Loucy (cell line): Measurements from ENCODE around the gene NLGN1.

ENCODE experiments used
- H2AFZ ChIP-seq: fragments of 200-600 bp; sonication (generic); 2 replicates; pipeline ENCODE4 v1.6.0; 2016; ENCODE audit warnings: antibody characterized with exemption, mild to moderate bottlenecking, low read length, moderate library complexity
- H3F3A ChIP-seq: fragments of 200-600 bp; 2 replicates; pipeline ENCODE4 v1.6.0; 2016; ENCODE audit warnings: antibody characterized with exemption, low read depth, mild to moderate bottlenecking
- H3K27me3 ChIP-seq: fragments of 200-600 bp; sonication (generic); 2 replicates; pipeline ENCODE4 v1.6.1; 2014; ENCODE audit warnings: low read length, mild to moderate bottlenecking; ENCODE audit not compliant: insufficient read depth, poor library complexity, severe bottlenecking
- H3K36me3 ChIP-seq: fragments of 200-600 bp; sonication (generic); 2 replicates; pipeline ENCODE4 v1.6.1; 2016; ENCODE audit warnings: low read length; ENCODE audit not compliant: insufficient read depth
- H3K4me1 ChIP-seq: fragments of 200-600 bp; sonication (generic); 2 replicates; pipeline ENCODE4 v1.5.1; 2014; ENCODE audit warnings: low read length, mild to moderate bottlenecking; ENCODE audit not compliant: insufficient read depth, poor library complexity, severe bottlenecking
- H3K4me2 ChIP-seq: fragments of 200-600 bp; sonication (generic); 2 replicates; pipeline ENCODE4 v1.6.0; 2014; ENCODE audit warnings: antibody characterized with exemption, low read length, low read depth, mild to moderate bottlenecking; ENCODE audit not compliant: poor library complexity, severe bottlenecking
- H3K4me3 ChIP-seq: fragments of 200-600 bp; sonication (generic); 2 replicates; pipeline ENCODE4 v1.5.1; 2014; ENCODE audit warnings: low read length, mild to moderate bottlenecking, mixed read lengths; ENCODE audit not compliant: poor library complexity, severe bottlenecking
- H3K79me2 ChIP-seq: fragments of 200-600 bp; sonication (generic); 2 replicates; pipeline ENCODE4 v1.6.1; 2014; ENCODE audit warnings: low read length; ENCODE audit not compliant: insufficient read depth
- H3K9ac ChIP-seq: fragments of 200-600 bp; sonication (generic); 2 replicates; pipeline ENCODE4 v1.6.0; 2014; ENCODE audit warnings: mild to moderate bottlenecking, low read depth, low read length, moderate library complexity; ENCODE audit not compliant: poor library complexity, severe bottlenecking
- H3K9me2 ChIP-seq: fragments of 200-600 bp; sonication (generic); replicated peaks from 2 replicates; pipeline ENCODE4 v1.6.1; 2016; ENCODE audit warnings: low read depth, low read length, mixed read lengths
- H3K9me3 ChIP-seq: fragments of 200-600 bp; sonication (generic); 2 replicates; pipeline ENCODE4 v1.6.1; 2014; ENCODE audit warnings: mild to moderate bottlenecking, antibody characterized with exemption, low read length, low read depth; ENCODE audit not compliant: insufficient read depth
- H4K20me1 ChIP-seq: fragments of 200-600 bp; sonication (generic); 2 replicates; pipeline ENCODE4 v1.6.0; 2014; ENCODE audit warnings: antibody characterized with exemption, low read length, mild to moderate bottlenecking; ENCODE audit not compliant: insufficient read depth, poor library complexity, severe bottlenecking
- EZH2phosphoT487 ChIP-seq: fragments of 200-600 bp; IDR thresholded peaks from 2 replicates; pipeline ENCODE4 v1.6.1; 2018; ENCODE audit warnings: antibody characterized with exemption, mild to moderate bottlenecking, moderate library complexity, borderline replicate concordance
- TF ChIP-seq, protein P1 (sequence below): fragments of 200-600 bp; sonication (generic); conservative IDR thresholded peaks from 2 replicates; pipeline ENCODE4 v1.5.1; 2014; ENCODE audit warnings: mild to moderate bottlenecking, antibody characterized with exemption, low read length

The NLGN1 gene

DNA sequence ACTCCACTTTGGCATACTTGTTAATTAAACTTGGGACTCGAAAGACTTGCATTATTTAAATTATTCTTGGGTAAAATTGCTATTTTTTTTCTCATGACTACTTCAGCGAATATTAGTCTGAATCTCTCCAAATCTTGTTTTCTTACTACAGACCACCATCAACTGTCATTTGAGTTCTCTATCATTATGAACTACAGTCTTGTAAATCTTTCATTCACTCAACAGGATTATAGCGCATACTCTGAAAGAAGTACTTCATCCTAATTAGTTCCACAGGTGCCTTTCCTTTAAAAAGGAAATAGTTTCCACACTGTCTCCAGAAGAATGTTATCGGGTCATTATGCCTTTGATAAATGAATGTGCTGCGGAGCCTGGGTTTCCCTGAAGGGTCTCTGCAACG lies 149.5 kb downstream of the NLGN1 start:
- H3K79me2 ChIP-seq = no peaks in the 10 kb centered on the region
- H4K20me1 ChIP-seq = no peaks in the 10 kb centered on the region
- no peaks in the 10 kb centered on the region for H3K36me3 ChIP-seq
- no peak overlapping the region for H3K9ac ChIP-seq
- H3K4me1 ChIP-seq = no peaks in the 10 kb centered on the region
- H3K9me3 ChIP-seq = no peaks in the 10 kb centered on the region
- H3K27me3 ChIP-seq = no peaks in the 10 kb centered on the region
- no peak for TF ChIP-seq EZH2phosphoT487
- TF ChIP-seq, protein P1, sequence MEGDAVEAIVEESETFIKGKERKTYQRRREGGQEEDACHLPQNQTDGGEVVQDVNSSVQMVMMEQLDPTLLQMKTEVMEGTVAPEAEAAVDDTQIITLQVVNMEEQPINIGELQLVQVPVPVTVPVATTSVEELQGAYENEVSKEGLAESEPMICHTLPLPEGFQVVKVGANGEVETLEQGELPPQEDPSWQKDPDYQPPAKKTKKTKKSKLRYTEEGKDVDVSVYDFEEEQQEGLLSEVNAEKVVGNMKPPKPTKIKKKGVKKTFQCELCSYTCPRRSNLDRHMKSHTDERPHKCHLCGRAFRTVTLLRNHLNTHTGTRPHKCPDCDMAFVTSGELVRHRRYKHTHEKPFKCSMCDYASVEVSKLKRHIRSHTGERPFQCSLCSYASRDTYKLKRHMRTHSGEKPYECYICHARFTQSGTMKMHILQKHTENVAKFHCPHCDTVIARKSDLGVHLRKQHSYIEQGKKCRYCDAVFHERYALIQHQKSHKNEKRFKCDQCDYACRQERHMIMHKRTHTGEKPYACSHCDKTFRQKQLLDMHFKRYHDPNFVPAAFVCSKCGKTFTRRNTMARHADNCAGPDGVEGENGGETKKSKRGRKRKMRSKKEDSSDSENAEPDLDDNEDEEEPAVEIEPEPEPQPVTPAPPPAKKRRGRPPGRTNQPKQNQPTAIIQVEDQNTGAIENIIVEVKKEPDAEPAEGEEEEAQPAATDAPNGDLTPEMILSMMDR = no peak
- no peak overlapping the region for H3K4me3 ChIP-seq
- H2AFZ ChIP-seq = no peak overlapping the region
- no peak overlapping the region for H3K4me2 ChIP-seq
- no peaks in the 10 kb centered on the region for H3F3A ChIP-seq
- no peaks in the 10 kb centered on the region for H3K9me2 ChIP-seq

DNA sequence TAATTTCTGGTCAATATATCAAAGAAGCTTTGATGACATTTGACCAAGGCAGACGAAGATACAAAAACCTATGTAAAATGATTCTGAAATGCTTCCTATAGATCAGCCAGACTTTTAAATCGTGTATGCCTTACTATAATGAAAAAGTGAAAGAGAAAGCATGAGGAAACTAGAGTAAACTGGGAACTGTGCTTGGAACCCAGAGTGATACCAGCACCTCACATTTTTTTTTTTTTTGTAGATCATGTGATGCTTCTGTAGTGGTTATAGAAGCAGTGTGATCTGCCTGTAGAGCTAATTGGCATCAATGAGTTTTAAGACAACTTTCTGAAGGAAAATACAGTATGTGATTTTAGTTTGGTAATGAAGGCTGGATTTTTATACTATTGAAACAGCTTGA lies 150.7 kb downstream of the NLGN1 start:
- Histone ChIP-seq H2AFZ (no peak overlapping the region), H3K9ac (no peak overlapping the region), H3K4me1 (no peaks in the 10 kb centered on the region), H3K79me2 (no peaks in the 10 kb centered on the region), H3K4me3 (no peak overlapping the region), H3K9me3 (no peaks in the 10 kb centered on the region), H4K20me1 (no peaks in the 10 kb centered on the region), H3K9me2 (no peaks in the 10 kb centered on the region), H3K4me2 (no peak overlapping the region), H3K36me3 (no peaks in the 10 kb centered on the region), H3K27me3 (no peaks in the 10 kb centered on the region), H3F3A (no peaks in the 10 kb centered on the region)
- TF ChIP-seq EZH2phosphoT487 = no peak
- TF ChIP-seq, protein P1 = no peak

DNA sequence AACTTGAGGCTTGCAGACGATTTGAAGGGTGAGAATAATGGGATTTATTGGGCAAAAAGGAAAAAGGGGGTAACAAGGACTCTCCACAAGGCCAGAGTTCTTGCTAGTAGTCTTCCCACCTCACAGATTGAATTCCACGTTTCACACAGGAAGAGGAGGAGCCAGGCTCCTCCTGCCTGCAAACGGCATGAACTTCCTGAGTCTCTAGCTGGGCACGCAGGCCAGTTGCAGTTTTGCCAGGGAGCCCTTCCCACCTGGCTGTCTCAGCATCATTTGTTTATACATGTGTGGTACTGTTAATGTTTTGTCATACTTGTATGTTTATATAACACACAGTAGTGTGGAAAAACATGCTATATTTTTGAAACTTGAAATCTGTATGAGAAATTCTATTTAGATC lies 155.0 kb downstream of the NLGN1 start:
- Histone ChIP-seq H3K36me3 (no peaks in the 10 kb centered on the region), H3K4me1 (no peaks in the 10 kb centered on the region), H3F3A (no peaks in the 10 kb centered on the region), H3K9me2 (no peaks in the 10 kb centered on the region), H3K9ac (no peak overlapping the region), H2AFZ (no peak overlapping the region), H3K27me3 (no peaks in the 10 kb centered on the region), H3K9me3 (no peaks in the 10 kb centered on the region), H4K20me1 (no peaks in the 10 kb centered on the region), H3K4me3 (no peak overlapping the region), H3K4me2 (no peak overlapping the region), H3K79me2 (no peaks in the 10 kb centered on the region)
- TF ChIP-seq EZH2phosphoT487 = no peak
- TF ChIP-seq, protein P1 = no peak
